GM23248 (cell line): Measurements from ENCODE around the gene ZDHHC11.

ENCODE experiments used
- EZH2 ChIP-seq: fragments of 200-600 bp; sonication (generic); IDR thresholded peaks from 2 replicates; pipeline ENCODE4 v1.6.1; 2018; ENCODE audit warnings: antibody characterized with exemption, mild to moderate bottlenecking; ENCODE audit not compliant: insufficient read depth, poor library complexity, severe bottlenecking
- EZH2phosphoT487 ChIP-seq: fragments of 200-600 bp; sonication (generic); IDR thresholded peaks from 2 replicates; pipeline ENCODE4 v1.6.1; 2018; ENCODE audit warnings: antibody characterized with exemption, moderate library complexity, mild to moderate bottlenecking, low read depth; ENCODE audit not compliant: insufficient read depth

DNA sequence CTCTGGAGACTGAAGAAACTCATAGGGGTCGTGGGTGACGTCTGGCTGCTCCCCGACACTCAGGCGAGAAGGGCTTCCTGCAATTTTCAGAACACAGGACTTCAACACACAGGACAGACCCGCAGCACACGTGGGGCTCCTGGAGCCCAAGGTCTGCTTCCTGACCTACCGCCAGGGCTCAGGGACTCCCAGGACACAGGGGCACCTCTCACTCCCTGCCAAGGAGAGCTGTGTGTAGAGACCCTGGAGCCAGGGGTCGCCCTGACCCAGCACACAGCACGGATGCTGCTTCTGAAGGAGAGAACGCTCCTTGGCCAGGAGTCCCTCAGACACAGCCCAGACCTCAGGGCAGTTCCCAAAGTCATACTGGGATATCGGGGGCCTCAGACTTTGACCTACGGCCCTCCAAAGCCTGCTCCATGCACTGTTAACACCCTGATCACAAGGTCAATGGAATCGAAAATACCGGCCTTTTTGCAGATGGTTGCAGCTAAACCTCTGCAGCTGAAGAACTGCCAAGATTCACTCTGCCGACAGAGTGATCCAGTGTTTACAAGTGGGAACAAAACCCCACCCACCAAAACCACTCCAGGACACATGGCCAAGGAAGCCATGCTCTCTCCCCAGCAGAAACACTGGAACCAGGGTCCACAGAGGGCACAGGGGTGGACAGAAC, 13.8 kb upstream of the ZDHHC11 start:
- TF ChIP-seq EZH2 (no peak), EZH2phosphoT487 (no peak)
